H9 (cell line): ENCODE measurements around the gene IQUB. TPM values are rescaled to one million over a fixed set of nuclear protein-coding genes. Genes with fewer than 3 reads are reported as not detected.

Experiments
- DNase-seq: peaks from one replicate; pipeline ENCODE4 v3.0.0-alpha.2; 2017
- H2AFZ ChIP-seq: one replicate; pipeline ENCODE4 v1.6.1; 2013; ENCODE audit warnings: mild to moderate bottlenecking, low read length, control low read depth, moderate library complexity
- H2AK5ac ChIP-seq: 2 replicates; pipeline ENCODE4 v1.6.1; 2013; ENCODE audit warnings: low read length, control low read depth, mixed read lengths; ENCODE audit not compliant: insufficient read length
- H2BK120ac ChIP-seq: one replicate; pipeline ENCODE4 v1.6.1; 2013; ENCODE audit warnings: low read depth, mild to moderate bottlenecking, low read length, control low read depth, inconsistent platforms; ENCODE audit not compliant: poor library complexity, severe bottlenecking
- H2BK12ac ChIP-seq: 2 replicates; pipeline ENCODE4 v1.6.1; 2013; ENCODE audit warnings: low read length, control low read depth, mixed read lengths, low read depth; ENCODE audit not compliant: insufficient read length
- H2BK15ac ChIP-seq: 2 replicates; pipeline ENCODE4 v1.6.1; 2013; ENCODE audit warnings: low read depth, low read length, control low read depth
- H2BK20ac ChIP-seq: one replicate; pipeline ENCODE4 v1.6.1; 2013; ENCODE audit warnings: low read depth, mild to moderate bottlenecking, low read length, control low read depth, inconsistent platforms; ENCODE audit not compliant: poor library complexity, severe bottlenecking
- H2BK5ac ChIP-seq: 2 replicates; pipeline ENCODE4 v1.6.1; 2013; ENCODE audit warnings: low read length, control low read depth, mixed read lengths; ENCODE audit not compliant: insufficient read length
- H3K14ac ChIP-seq: 2 replicates; pipeline ENCODE4 v1.6.1; 2013; ENCODE audit warnings: low read length, control low read depth; ENCODE audit not compliant: insufficient read depth
- H3K18ac ChIP-seq: 2 replicates; pipeline ENCODE4 v1.6.1; 2013; ENCODE audit warnings: low read depth, mild to moderate bottlenecking, mixed read lengths, low read length, control low read depth; ENCODE audit not compliant: insufficient read length
- H3K23ac ChIP-seq: 2 replicates; pipeline ENCODE4 v1.6.1; 2013; ENCODE audit warnings: low read length, control low read depth, mixed read lengths, low read depth; ENCODE audit not compliant: insufficient read length
- H3K23me2 ChIP-seq: 2 replicates; pipeline ENCODE4 v1.6.1; 2013; ENCODE audit warnings: low read depth, mild to moderate bottlenecking, mixed read lengths, low read length, control low read depth; ENCODE audit not compliant: insufficient read length, poor library complexity, severe bottlenecking
- H3K27ac ChIP-seq: 2 replicates; pipeline ENCODE4 v1.5.1; 2013; ENCODE audit warnings: low read length, control low read depth, mixed read lengths, low read depth; ENCODE audit not compliant: insufficient read length
- H3K27me3 ChIP-seq: 2 replicates; pipeline ENCODE4 v1.6.1; 2013; ENCODE audit warnings: low read length, control low read depth, inconsistent platforms; ENCODE audit not compliant: insufficient read depth
- H3K4ac ChIP-seq: 2 replicates; pipeline ENCODE4 v1.6.1; 2013; ENCODE audit warnings: low read depth, mild to moderate bottlenecking, control low read depth, inconsistent platforms, low read length, moderate library complexity
- H3K4me1 ChIP-seq: 2 replicates; pipeline ENCODE4 v1.6.1; 2013; ENCODE audit warnings: low read length, control low read depth, inconsistent platforms; ENCODE audit not compliant: insufficient read depth
- H3K4me2 ChIP-seq: 2 replicates; pipeline ENCODE4 v1.6.1; 2013; ENCODE audit warnings: low read length, control low read depth, mixed read lengths; ENCODE audit not compliant: insufficient read length, insufficient read depth
- H3K56ac ChIP-seq: 2 replicates; pipeline ENCODE4 v1.6.1; 2013; ENCODE audit warnings: low read depth, mild to moderate bottlenecking, mixed read lengths, low read length, control low read depth; ENCODE audit not compliant: insufficient read length
- H3K79me1 ChIP-seq: 2 replicates; pipeline ENCODE4 v1.6.1; 2013; ENCODE audit warnings: low read depth, mild to moderate bottlenecking, moderate library complexity, low read length, control low read depth, inconsistent platforms; ENCODE audit not compliant: insufficient read depth, poor library complexity, severe bottlenecking
- H3K79me2 ChIP-seq: 2 replicates; pipeline ENCODE4 v1.6.1; 2013; ENCODE audit warnings: low read length, control low read depth, inconsistent platforms; ENCODE audit not compliant: insufficient read depth
- H3K9ac ChIP-seq: 2 replicates; pipeline ENCODE4 v1.6.1; 2013; ENCODE audit warnings: low read length, control low read depth, mixed read lengths; ENCODE audit not compliant: insufficient read length; ENCODE audit errors: extremely low read depth
- H3K9me3 ChIP-seq: one replicate; pipeline ENCODE4 v1.6.1; 2013; ENCODE audit warnings: low read depth, low read length, inconsistent platforms; ENCODE audit not compliant: control insufficient read depth
- H3T11ph ChIP-seq: one replicate; pipeline ENCODE4 v1.6.1; 2013; ENCODE audit warnings: mild to moderate bottlenecking, low read length, control low read depth, inconsistent platforms
- H4K20me1 ChIP-seq: one replicate; pipeline ENCODE4 v1.6.1; 2013; ENCODE audit not compliant: control insufficient read depth, insufficient read length, insufficient read depth
- H4K5ac ChIP-seq: 2 replicates; pipeline ENCODE4 v1.6.1; 2013; ENCODE audit warnings: low read depth, mild to moderate bottlenecking, mixed read lengths, low read length, control low read depth; ENCODE audit not compliant: insufficient read length
- H4K8ac ChIP-seq: replicated peaks from 2 replicates; pipeline ENCODE4 v1.6.1; 2013; ENCODE audit warnings: low read length, control low read depth, mixed read lengths, low read depth; ENCODE audit not compliant: insufficient read length
- H4K91ac ChIP-seq: 2 replicates; pipeline ENCODE4 v1.6.1; 2013; ENCODE audit warnings: low read depth, mild to moderate bottlenecking, moderate library complexity, mixed read lengths, low read length, control low read depth; ENCODE audit not compliant: insufficient read length
- H3K27ac Mint-ChIP-seq, 3 experiments: 2 replicates in 2 of 3; 3 replicates in 1 of 3; pipeline ENCODE4 v1.8.0; 2020 to 2021; ENCODE audit warnings: mixed read lengths in 3 of 3, mild to moderate bottlenecking in 1 of 3, moderate library complexity in 1 of 3
- H3K27me3 Mint-ChIP-seq: 2 replicates; pipeline ENCODE4 v1.8.0; 2021; ENCODE audit warnings: low read depth, mild to moderate bottlenecking, moderate library complexity, mixed read lengths
- H3K36me3 Mint-ChIP-seq, 3 experiments: 2 replicates in 2 of 3; 3 replicates in 1 of 3; pipeline ENCODE4 v1.8.0; 2020 to 2021; ENCODE audit warnings: low read depth in 3 of 3, mixed read lengths in 3 of 3; ENCODE audit not compliant: insufficient read depth in 1 of 3
- H3K4me1 Mint-ChIP-seq, 2 experiments: 2 replicates each; pipeline ENCODE4 v1.8.0; 2020; ENCODE audit warnings: mixed read lengths in 2 of 2
- H3K4me3 Mint-ChIP-seq, 2 experiments: 2 replicates in 1 of 2; 3 replicates in 1 of 2; pipeline ENCODE4 v1.8.0; 2020 to 2021; ENCODE audit warnings: mild to moderate bottlenecking in 2 of 2, mixed read lengths in 2 of 2, moderate library complexity in 1 of 2
- H3K9me3 Mint-ChIP-seq, 2 experiments: 2 replicates in 1 of 2; 3 replicates in 1 of 2; pipeline ENCODE4 v1.8.0; 2020; ENCODE audit warnings: mild to moderate bottlenecking in 2 of 2, mixed read lengths in 2 of 2, moderate library complexity in 1 of 2
- WGBS: extraction: QIAGEN DNeasy Blood & Tissue Kit; methylation state at CpG from one replicate; pipeline ENCODE4 v1.1.7; 2013; ENCODE audit warnings: missing lambda C conversion rate, low lambda C conversion rate, mixed read lengths; ENCODE audit not compliant: insufficient read length; ENCODE audit errors: extremely low coverage; 5-methylcytosine and 5-hydroxymethylcytosine counted together
- total RNA-seq: library from RNA; stranded (reverse); gene quantifications from 2 replicates; pipeline ENCODE4 v1.2.1, GENCODE V29; 2021
- TF ChIP-seq, protein P1 (sequence below): fragments of 200-600 bp; sonication (generic); conservative IDR thresholded peaks from 3 replicates; pipeline ENCODE4 v1.8.0; 2021; ENCODE audit warnings: antibody characterized with exemption, mild to moderate bottlenecking

IQUB gene
- total RNA-seq, 1 experiment from 2014 or later = 0.28 TPM

DNA sequence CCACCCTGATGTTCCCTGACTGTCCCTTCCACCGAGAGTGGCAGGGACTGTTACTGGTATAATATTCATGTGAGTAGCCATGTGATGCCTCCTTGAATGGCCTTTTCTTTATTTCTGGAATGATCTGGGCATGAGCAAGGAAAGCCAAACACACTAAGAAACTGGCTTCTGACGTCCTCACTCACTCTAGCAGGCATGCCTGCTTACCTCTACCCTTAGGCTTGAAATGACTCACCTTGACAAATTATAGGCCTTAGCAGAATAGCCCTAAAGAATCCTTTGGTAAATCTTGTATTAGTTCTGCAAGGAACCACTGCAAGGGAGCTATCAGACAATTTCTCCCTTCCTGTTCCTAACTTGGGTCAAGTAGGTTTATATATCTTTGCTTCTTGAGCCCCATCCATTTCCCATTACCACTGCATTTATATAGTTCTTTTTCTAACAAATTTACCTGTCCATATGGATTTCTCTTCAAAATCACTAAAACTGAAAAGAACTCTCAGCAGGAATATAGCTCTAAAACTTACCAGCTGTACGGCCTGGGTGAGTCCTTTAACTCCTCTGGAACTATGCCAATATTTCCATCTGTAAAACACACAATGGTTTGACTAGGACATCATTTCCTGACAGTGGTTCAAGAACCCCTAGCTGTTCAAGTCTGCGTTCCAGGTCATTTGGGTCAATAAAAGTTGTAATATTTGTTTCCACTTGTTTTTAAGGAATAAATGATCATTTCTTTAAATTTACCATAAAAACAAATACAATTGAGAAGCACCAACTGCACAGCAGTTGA lies 36.2 kb upstream of the IQUB start:
- Histone ChIP-seq H2AK5ac (no peak overlapping the region), H2BK5ac (no peak overlapping the region), H3K27ac (no peak overlapping the region), H3K79me1 (no peaks in the 10 kb centered on the region), H2BK12ac (no peak overlapping the region), H2AFZ (no peak overlapping the region), H2BK20ac (no peak overlapping the region), H3K4ac (no peak overlapping the region), H4K91ac (no peak overlapping the region), H3K4me1 (no peaks in the 10 kb centered on the region; the same call in 1 of the 2 replicates), H2BK120ac (no peak overlapping the region), H3K4me2 (no peak overlapping the region), H4K8ac (no peak overlapping the region), H3K14ac (no peak overlapping the region), H3K9ac (no peak overlapping the region), H4K20me1 (no peaks in the 10 kb centered on the region), H3K56ac (no peak overlapping the region), H3K18ac (no peak overlapping the region), H4K5ac (no peak overlapping the region), H2BK15ac (no peak overlapping the region), H3K79me2 (no peaks in the 10 kb centered on the region), H3T11ph (no peak overlapping the region), H3K9me3 (no peaks in the 10 kb centered on the region), H3K27me3 (no peaks in the 10 kb centered on the region), H3K23ac (no peak overlapping the region), H3K23me2 (no peaks in the 10 kb centered on the region)
- Mint-ChIP-seq H3K9me3 (no peaks in the 10 kb centered on the region), H3K27ac (peak overlapping the region in 1 of 3 experiments; percentile 34; a peak in 1 of 7 replicates), H3K27me3 (no peaks in the 10 kb centered on the region), H3K4me3 (no peak overlapping the region), H3K4me1 (peaks cover 23 to 24% of the 10 kb centered on the region in 2 experiments), H3K36me3 (no peaks in the 10 kb centered on the region; a peak in 1 of 7 replicates)
- no peak for DNase-seq
- TF ChIP-seq, protein P1, sequence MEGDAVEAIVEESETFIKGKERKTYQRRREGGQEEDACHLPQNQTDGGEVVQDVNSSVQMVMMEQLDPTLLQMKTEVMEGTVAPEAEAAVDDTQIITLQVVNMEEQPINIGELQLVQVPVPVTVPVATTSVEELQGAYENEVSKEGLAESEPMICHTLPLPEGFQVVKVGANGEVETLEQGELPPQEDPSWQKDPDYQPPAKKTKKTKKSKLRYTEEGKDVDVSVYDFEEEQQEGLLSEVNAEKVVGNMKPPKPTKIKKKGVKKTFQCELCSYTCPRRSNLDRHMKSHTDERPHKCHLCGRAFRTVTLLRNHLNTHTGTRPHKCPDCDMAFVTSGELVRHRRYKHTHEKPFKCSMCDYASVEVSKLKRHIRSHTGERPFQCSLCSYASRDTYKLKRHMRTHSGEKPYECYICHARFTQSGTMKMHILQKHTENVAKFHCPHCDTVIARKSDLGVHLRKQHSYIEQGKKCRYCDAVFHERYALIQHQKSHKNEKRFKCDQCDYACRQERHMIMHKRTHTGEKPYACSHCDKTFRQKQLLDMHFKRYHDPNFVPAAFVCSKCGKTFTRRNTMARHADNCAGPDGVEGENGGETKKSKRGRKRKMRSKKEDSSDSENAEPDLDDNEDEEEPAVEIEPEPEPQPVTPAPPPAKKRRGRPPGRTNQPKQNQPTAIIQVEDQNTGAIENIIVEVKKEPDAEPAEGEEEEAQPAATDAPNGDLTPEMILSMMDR = no peak
- no CpG with 5 or more reads among the region's 4 CpGs for WGBS
